GM18861 (cell line): Measurements from ENCODE around the gene TMPRSS9.
"Not testable (repeated sequence)": the region's sequence is repeated elsewhere in the genome, so short reads cannot be mapped to it uniquely, and the experiment has no call there.

Experiments
- ATAC-seq: cut with Tn5 transposase; IDR thresholded peaks from one replicate; pipeline ENCODE4 v1.9.1; 2021; ENCODE audit not compliant: unreplicated experiment

The TMPRSS9 gene

DNA sequence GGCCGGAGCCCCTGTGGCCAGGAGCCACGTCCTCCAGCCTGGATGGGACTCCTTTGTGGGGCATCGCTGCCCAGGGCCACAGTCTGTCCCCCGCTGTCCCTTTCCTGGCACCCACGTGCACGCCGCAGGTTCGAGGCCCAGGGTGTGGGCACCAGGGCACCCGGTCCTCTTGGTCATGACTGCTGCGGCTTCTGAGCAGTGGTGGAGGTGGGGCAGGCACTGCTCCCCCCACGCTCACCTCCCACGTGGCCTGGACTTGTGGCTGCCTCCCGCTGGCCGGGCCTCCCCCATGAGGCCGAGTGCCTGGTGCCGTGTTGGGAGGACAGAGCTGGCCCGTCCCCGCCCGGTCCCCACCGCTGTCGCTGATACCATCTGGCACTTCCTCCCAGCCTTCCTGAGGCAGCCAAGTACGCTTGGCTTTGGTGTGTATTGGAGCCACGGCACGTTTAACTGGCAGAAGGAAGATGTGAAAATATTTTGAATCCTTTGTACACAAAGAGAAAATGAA, 18.8 kb upstream of the TMPRSS9 start:
- no peak for ATAC-seq

DNA sequence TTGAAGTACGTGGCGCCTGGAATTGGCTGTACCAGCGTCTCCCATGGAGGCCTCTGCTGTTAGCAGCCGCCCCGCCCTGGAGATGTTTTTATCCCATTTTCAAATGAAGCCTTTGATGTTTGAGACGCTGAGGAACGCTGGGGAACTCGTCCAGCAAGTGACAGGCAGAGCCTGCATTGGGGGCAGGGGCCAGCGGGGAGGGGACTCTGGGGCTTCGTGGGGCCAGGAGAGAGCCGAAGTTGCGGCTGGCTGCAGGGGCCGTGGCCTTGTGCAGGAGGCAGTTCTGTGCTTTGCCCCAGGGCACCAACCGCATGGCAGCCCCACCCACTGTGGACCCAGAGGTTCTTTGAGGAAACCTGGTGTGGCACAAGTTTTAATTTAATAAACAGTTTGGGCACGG, 18.1 kb upstream of the TMPRSS9 start:
- ATAC-seq: no peak

- no peak for ATAC-seq
Measured at GRCh38 chr19:2342656-2343288, 17.3 kb upstream of the TMPRSS9 start.

DNA sequence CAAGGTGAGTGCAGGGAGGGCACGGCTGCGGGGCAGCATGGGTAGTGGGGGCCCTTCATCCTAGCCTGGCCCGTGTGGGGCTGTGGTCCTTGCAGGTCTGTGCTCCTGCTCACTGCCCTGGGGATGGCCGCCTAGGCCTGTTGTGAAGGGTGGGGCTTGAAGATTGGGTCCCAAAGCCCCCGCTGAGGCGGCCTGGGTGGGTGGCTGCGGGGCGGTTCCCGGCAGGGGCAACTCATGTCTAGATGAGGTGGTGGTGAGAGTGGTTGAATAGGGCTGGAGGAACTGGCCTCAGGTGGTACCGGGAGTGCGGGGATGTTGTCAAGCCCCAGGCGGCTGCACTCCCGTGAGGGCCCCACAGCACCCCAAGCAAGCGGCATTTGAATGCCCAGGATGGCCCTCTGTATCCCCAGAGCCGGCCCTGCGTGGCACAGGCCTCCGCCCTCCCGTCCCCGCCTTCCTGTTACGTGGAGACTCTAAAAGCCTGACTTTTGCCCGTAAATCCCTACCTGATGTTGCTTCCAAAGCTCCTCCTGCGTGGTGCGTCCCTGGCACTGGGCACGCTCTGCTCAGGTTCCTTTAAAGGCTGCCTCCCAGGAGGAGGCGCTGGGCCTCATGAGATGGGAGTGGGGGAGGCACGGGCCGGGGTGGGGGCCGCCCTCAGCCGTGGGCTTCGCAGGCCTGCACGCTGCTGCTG, 16.6 kb upstream of the TMPRSS9 start:
- no peak for ATAC-seq

GRCh38 chr19:2344381-2344870, 15.6 kb upstream of the TMPRSS9 start:
- no peak for ATAC-seq

GRCh38 chr19:2345076-2345475, 15.0 kb upstream of the TMPRSS9 start:
- no peak for ATAC-seq

- no peak for ATAC-seq
Measured at GRCh38 chr19:2345794-2346663, 14.0 kb upstream of the TMPRSS9 start.

DNA sequence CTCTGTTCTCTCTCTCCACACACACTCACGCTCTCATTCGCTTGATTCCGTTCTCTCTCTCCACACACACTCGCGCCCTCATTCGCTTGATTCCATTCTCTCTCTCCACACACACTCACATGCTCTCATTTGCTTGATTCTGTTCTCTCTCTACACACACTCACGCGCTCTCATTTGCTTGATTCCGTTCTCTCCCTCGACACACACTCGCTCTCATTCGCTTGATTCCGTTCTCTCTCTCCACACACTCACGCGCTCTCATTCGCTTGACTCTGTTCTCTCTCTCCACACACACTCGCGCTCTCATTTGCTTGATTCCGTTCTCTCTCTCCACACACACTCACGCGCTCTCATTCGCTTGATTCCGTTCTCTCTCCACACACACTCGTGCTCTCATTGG, 10.2 kb upstream of the TMPRSS9 start:
- not testable (repeated sequence) for ATAC-seq

- ATAC-seq: no peak
Measured at GRCh38 chr19:2350656-2351055, 9.4 kb upstream of the TMPRSS9 start.

DNA sequence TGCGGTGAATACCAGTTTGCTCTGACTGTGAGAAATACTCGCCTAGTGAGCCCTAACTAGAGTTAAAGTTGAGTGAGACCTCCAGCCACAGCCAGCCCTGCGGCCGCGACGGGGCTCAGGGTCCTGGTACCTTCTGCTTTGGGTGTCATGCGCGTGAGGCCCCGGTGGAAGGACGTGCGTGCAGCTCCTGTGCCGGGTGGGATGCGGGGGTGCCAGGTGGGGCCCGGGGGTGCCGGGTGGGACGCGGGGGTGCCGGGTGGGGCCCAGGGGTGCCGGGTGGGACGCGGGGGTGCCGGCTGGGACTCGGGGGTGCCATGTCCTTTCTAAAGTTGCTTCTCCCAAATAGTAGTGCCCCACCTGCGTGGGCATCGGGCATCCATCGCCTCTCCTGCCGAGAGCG, 8.5 kb upstream of the TMPRSS9 start:
- no peak for ATAC-seq

DNA sequence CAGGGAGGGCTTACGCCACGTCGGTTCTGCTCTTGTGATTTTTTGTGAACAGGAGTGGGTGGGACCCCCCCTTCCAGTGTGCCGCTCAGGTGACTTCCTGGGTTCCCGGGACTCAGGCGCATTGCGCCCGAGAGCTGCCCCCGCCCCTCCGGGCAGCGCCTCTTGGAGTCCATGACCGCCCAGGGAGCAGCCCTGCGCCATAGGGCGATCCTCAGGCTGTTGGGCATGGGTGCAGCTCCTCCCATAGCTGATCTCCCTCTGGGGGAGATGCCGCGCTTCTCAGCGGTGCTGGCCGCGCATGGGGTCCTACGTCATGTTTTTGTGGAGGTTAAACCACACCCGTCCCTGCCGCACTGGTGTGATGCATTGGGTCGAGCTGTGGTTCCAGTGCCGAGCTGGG, 7.9 kb upstream of the TMPRSS9 start:
- ATAC-seq: no peak

GRCh38 chr19:2353159-2353886, 6.7 kb upstream of the TMPRSS9 start:
- no peak for ATAC-seq

DNA sequence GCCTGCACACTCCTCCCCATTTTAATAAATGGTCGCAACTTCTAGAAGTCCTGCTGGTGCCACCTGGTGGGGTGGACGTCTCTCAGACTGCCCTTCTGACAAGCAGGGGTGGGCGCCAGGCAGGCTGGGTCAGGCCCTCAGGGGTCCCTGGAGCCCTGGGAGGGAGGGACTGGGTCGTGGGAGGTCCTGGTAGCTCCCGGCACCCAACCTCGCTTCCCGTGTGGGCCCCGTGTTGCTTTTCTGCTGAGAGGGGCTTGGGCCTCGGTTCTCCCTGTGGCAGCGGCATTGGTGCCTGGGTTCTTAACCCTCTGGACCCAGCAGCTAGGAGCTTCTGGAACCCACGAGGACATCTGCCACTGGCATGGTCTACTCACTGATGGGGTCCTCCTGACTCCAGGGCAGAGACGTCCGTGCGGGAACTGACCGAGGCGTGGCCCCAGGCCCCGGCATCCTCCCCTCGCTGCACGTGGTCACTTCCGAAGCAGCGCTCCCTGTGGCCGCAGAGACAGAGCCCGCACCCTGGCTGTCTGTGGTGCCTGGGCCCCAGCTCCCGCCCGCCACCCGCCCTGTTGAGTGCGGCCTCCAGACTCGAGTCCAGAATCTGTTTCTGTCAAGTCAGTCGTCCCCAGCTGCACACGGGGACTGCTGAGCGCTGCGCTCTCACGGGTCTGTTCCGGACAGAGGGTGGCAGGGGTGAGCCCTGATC, 6.0 kb upstream of the TMPRSS9 start:
- ATAC-seq: no peak

- no peak for ATAC-seq
Measured at GRCh38 chr19:2354670-2355069, 5.4 kb upstream of the TMPRSS9 start.

DNA sequence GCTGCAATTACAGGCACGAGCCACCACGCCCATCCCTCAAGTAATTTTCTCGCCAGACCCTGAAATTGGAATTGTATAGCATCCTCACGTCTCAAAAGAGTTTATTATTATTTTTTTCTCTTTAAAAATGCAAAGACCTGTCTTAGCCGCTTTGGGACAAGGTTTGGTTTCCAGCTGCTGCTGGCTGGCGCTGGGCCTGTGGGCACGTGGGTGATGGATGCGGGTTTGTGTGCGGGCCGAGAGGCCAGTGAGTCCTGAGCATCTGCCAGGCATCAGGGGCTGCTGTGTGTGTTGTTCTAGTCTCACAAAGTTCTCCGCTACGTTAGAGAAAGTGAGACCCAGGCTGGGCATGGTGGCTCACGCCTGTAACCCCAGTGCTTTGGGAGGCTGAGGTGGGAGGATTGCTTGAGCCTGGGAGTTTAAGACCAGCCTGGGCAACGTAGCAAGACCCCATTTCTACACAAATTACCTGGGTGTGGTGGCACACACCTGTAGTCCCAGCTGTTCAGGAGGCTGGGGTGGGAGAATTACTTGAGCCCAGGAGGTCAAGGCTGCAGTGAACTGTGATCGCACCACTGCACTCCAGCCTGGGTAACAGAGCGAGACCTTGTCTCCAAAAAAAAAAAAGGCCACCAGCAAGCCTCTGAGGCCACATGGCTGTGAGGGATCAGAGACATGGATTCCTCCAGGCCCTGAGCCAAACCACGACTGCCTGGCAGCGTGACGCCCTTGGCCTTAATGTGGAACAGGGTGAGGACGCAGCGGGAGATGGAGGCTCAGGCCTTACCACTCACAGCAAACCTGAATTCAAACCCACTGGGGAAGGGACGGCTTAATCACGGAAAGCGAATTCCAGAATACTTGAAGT, 4.7 kb upstream of the TMPRSS9 start:
- ATAC-seq: no peak

- ATAC-seq: no peak
Measured at GRCh38 chr19:2356036-2356646, 3.9 kb upstream of the TMPRSS9 start.

- ATAC-seq: no peak
Measured at GRCh38 chr19:2357279-2358206, 2.5 kb upstream of the TMPRSS9 start.
